HG03066 (cell line): ENCODE results near the gene CLEC14A.

Experiments used
- ATAC-seq: cut with Tn5 transposase; IDR thresholded peaks from one replicate; pipeline ENCODE4 v1.9.1; 2021; ENCODE audit warnings: low read depth; ENCODE audit not compliant: unreplicated experiment

Gene CLEC14A, protein sequence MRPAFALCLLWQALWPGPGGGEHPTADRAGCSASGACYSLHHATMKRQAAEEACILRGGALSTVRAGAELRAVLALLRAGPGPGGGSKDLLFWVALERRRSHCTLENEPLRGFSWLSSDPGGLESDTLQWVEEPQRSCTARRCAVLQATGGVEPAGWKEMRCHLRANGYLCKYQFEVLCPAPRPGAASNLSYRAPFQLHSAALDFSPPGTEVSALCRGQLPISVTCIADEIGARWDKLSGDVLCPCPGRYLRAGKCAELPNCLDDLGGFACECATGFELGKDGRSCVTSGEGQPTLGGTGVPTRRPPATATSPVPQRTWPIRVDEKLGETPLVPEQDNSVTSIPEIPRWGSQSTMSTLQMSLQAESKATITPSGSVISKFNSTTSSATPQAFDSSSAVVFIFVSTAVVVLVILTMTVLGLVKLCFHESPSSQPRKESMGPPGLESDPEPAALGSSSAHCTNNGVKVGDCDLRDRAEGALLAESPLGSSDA

DNA sequence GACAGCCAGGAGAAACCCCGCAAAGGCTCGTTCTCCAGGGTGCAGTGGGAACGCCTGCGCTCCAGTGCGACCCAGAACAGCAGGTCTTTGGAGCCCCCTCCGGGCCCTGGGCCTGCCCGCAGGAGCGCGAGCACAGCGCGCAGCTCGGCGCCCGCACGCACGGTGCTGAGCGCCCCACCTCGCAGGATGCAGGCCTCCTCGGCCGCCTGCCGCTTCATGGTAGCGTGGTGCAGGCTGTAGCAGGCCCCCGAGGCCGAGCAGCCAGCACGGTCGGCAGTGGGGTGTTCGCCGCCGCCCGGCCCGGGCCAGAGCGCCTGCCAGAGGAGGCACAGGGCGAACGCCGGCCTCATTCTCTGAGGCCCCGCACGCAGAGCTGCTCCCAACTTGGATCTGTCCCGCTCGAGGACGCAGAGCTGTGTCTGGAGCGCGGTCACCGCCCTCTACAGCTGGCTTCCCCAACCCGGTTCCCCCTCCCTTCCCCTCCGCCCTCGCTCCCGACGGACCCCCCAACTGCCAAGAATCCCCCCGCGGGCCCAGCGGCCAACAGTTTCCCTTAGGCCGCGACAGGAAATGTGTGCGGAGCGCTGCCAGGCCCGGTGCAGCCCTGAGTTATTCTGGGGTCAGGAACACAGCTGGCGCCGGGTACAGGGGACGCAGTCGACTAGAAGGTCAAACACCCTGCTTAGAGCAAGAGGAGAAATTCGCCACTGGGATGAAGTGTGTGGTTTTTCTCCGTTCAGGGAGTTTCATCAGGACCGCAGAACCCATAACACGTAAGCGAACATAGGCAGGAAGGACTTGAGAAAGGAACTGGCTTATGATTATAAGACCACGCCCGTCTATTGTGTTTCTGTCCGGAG is at the start of gene CLEC14A:
CLEC14A (minus strand) TSS at position 421 of the 860 bp plus-strand sequence; CDS start at position 350, 71 bp downstream.
- no peak for ATAC-seq

DNA sequence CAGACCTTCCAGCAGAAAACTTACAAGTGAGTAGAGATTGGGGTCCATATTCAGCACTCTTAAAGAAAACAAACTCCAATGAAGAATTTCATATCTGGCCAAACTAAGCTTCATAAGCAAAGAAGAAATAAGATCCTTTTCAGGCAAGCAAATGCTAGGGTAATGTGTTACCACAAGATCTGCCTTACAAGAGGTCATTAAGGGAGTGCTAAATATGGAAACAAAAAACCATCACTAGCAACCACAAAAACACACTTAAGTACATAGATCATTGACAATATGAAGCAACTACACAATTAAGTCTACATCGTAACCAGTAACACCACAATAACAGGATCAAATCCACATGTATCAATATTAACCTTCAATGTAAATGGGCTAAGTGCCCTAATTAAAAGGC is 47.1 kb upstream of the CLEC14A start:
- no peak for ATAC-seq

DNA sequence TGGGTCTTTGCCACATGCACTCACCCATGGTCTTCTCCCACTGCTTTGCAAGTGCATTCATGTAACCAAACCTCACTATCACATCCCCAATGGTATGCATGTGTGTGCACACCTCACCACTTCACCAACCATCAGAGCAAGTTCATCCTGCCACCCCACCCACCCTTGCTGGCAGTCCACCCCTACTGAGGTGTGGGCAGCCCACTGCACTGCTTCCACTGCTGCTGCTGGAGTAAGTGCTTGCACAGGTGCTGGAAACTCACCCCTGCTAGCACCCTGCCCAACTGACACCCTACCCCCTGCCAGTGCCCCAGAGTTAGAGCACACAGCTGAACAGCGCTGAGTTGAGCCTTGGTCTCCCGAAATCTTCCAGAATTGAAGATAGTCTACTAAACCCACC is 46.1 kb upstream of the CLEC14A start:
- ATAC-seq: no peak

DNA sequence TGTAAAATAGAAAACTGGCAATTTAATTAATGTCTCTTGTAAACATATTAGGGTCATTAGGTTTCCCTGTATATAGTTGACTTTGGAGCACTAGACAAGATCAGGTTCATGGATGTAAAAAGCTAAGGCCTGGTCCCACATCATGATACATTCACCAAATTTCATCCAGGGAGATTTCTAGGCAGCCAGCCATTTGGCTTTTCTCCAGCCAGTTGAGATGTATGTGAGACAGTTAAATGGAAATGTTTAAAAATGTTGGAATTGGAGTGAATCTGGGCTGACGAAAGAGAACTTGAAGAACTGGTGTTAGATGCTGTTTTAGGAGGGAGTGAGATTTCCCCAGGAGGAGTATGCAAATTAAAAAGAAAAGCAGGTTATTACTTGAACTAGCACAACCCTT is 41.8 kb upstream of the CLEC14A start:
- no peak for ATAC-seq

DNA sequence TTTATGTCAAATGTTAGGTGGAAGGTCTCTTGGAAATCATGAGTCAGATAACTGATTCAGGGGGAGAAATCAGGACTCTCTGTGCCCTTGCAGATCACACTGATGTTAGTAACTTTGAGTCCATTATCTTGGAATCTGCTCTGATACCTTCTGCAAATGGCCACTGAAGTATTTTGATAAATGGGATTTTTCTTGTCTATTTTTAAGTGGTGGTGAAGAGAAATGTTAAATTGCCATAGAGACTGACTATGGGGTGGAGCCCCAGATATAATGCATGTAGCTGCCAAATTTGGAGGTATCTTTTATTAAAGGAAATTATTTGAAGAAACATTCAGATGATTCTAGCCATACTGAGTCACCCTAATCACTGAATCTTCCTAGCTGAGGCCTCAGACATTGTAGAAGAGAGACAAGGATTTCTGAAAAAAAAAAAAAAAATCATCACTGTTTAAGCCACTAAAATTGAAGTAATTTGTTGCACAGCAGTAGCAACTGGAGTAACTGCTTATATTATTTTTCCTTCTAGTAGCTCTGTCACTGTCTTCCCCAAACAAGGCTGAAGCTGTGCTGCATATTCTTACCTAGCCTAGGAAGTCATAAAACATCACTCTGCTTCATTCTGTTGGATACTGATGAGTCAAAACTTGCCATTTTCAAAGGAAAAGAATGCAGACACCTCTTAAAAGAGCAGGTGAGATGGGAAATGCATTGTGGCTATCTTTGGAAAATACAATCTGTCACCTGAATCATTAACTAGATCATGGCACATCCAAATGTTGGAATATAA is 36.0 kb upstream of the CLEC14A start:
- no peak for ATAC-seq

DNA sequence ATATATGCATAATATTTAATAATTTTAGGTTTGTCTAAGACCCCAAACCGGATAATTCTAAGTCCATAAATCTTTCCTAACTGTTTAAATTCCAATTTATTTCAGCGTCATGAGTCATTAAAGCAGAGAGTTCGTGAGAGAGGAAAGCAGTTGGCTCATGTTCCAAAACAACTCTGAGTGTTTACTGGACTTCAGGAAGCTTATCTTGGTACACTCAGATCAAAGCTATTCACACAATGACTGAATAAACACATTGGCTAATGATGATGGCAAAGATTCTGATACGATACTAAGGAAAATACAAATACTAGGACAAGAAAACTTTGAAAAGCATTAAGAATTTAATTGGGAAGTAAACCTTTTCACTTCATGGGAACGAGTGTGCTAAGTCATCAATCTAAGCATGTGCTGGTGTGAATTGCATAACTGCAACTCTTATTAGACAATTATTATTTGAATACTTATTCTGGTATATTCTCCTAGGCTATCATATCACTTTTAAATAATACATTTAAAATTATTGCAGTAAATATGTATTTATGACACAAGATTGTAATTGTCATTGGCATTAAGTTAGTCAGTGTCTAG is 34.8 kb upstream of the CLEC14A start:
- ATAC-seq: no peak

DNA sequence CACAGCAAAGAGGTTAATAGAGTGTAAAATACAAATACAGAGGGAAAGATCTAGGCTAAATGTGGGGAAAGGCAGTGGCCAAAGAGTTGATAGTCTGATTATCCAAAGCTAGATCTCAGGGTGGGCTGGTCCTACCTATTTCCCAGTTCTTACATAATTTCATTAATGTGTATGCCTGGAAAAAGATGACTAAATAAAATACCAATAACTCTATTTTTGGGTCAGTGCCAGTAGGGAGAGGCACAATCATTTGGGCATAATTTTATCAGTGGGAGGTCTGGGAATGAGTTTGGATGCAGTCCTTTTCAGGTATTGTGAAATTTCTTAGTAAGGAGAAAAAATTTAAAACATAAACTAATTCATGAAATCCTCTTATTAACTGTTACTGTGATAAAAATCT is 30.6 kb upstream of the CLEC14A start:
- ATAC-seq: no peak

DNA sequence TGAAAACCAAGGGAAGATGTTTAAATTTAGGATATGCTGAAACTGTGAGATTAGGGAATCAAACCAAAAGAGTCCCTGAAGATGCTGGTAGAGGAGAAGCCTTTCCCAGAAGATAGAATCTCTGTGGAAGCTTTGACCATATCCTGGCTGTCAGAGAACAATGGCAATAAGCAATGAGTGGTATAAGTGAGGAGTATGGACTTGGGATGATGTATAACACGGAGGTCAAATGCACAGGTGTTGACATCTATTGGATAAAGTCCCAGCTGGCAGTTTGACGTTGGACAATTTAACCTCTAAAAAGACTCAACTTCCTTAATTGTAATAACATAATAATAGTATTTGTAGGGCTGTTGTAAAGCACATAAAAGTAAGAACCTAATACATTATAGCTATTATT is 30.1 kb upstream of the CLEC14A start:
- ATAC-seq: no peak

DNA sequence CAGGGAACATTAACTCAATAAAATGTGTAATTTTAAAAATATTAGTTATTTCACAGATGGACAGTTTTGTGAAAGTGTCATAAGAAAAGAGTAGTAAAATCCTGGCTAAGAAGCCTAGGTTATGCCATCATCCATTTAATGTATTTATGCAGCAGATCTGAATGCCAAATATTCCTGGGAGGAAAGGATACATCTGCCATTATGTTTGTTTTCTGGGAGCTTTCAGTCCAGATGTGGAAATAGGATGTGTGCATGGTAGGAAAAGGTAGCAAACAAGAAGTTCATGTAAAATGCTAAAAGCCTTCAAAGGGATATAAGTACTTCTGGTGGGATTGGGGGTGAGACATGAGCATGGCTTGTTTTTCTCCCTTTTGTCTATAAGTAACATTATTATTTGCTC is 27.0 kb upstream of the CLEC14A start:
- ATAC-seq: no peak

DNA sequence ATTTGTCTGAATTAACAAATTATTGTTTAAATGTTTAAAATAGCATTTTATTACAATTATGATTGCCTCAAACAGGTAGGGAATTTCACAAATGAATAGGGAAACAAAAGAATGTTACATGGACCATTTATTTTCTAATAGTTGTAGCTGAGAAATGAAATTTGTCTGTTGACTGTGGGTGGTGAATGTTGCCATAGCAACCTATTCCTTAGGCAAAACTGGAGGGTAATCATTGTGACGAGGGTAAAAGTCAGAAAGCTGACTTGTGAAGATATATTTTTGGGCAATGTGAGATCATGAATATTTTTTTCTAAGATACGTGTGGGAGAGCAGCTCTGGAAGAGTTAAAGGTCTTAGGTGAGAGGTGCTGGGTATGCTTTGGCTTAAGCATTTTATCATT is 24.2 kb upstream of the CLEC14A start:
- no peak for ATAC-seq

DNA sequence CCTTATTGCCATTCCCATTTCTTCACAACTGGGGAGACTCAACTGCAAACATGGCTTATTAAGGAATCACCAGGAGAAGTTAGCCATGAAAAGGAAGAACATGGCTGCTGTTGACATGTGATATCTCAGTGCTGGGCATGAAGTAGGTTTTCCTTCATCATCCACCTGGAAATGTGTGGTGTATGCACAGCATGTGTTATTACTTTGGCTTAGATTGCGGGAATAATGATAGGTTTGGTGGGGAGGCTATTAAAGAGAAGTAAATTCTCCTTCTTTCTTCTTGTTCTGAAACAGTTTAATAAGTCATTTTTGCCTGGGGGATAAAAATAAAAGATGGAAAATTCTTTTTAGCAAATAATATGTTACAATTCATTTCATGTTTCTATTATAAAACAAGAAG is 23.7 kb upstream of the CLEC14A start:
- no peak for ATAC-seq

DNA sequence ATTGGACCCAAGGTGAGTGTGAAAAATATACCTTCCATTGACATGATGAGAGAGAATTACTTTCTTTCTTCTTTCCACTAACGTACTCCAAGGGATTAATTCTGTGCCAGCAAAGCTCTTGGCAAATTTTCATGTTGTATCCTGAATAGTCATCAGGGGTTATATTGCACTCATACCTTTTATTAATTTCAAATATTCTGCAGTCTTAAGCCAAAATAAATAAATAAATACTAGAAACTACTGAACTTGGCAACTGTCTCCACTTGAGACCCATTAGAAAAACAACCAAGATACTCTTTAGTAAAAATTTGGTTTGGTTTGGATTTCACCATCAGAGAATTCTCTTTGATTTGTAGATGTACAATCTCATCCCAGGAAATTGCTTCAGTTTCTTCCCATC is 22.1 kb upstream of the CLEC14A start:
- no peak for ATAC-seq

DNA sequence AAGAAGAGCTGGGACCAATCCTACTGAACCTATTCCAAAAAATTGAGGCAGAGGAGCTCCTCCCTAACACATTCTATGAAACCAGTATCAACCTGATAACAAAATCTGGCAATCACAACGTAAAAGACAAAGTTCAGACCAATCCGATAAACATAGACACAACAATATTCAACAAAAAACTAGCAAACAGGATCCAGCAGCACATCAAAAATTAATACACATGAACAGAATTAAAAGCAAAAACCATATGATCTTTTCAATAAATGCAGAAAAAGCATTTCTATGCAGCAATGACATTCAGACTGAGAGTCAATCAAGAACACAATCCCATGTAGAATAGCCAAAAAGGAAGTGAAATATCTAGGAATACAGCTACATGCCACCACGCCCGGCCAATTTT is 7.0 kb upstream of the CLEC14A start:
- ATAC-seq: no peak

DNA sequence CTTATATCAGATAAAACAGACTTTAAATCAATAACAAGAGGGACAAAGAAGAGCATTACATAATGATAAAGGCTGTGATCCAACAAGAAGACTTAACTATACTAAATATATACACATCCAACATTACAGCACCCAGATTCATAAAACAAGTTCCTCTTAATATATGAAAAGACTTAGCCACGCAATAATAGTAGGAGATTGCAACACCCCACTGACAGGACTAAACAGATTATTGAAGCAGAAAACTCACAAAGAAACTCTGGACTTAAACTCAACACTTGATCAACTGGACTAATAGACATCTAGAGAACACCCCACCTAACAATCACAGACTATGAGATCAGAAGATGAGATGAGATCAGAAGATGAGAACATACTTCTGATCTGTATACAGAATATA is 5.7 kb upstream of the CLEC14A start:
- no peak for ATAC-seq

DNA sequence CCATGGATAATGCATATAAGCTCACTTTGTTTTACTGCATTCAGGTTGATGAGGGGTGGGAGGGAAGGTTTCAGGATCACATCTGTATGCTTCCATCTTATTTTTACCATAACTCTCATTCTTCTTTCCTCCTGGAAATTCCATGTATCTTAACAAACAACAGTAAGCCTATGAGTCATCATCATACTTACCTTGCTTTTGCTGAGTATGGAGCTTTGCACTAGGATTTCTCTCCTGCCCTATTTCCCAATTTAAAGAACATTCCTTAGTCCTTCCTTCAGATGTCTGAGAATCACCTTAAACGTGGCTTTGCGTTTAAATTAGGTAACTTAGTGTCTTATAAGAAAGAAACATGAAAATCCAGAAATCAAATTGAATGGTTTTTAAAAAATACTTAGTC is 1.6 kb upstream of the CLEC14A start:
- no peak for ATAC-seq

DNA sequence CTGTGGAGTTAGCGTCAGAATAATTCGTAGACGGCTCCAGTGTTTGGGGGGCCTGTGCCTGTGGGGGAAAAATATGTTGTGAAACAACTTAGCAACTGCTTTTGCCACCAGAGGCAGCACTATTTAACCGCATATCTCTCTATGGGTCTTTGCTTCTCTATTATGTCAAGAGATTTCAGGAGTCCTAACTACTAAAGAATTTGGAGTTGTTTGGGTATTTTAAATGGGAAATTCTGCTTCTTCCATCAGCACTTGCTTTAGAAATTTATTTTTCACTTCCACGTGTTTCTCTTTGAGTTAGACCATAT is 594 bp upstream of the CLEC14A start:
- no peak for ATAC-seq

DNA sequence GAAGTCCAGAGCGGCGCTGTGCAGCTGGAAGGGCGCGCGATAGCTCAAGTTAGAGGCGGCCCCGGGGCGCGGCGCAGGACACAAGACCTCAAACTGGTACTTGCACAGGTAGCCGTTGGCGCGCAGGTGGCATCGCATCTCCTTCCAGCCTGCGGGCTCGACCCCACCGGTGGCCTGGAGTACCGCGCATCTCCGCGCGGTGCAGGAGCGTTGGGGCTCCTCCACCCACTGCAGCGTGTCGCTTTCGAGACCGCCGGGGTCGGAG is 553 bp downstream of the CLEC14A start:
- ATAC-seq: no peak

DNA sequence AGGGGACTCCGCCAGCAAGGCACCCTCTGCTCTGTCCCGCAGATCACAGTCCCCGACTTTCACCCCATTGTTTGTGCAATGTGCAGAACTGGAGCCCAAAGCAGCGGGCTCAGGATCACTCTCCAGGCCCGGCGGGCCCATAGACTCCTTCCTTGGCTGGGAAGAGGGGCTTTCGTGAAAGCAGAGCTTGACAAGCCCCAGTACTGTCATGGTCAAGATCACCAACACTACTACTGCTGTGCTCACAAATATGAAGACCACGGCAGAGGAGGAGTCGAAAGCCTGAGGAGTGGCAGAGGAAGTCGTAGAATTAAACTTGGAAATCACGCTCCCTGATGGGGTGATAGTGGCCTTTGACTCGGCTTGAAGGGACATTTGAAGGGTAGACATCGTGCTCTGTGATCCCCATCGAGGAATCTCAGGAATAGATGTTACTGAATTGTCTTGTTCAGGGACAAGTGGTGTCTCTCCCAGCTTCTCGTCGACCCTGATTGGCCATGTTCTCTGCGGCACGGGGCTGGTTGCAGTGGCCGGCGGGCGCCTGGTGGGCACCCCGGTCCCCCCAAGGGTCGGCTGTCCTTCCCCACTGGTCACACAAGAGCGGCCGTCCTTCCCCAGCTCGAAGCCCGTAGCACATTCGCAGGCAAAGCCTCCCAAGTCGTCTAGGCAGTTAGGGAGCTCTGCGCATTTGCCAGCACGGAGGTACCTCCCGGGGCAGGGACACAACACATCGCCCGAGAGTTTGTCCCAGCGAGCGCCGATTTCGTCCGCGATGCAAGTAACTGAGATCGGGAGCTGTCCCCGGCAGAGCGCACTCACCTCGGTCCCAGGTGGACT is 1.1 kb downstream of the CLEC14A start:
- no peak for ATAC-seq

DNA sequence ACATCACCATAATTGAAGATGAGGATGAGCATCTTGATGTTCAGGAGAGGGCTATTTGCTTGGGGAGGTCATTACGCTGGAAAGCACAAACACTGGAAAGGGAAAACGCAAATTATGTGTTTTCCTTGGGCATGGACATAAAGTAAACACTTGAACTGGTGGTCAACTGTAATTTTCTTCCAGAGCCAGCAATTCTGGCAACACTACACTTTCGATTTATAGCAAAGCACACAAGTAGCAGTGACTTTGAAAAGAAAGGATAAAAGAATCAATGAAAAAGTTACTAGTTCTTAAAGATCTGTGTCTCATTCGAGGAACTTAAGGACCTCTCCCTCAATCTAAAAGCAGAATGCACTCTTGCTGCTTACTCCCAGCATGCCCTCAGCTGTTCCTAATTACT is 2.2 kb downstream of the CLEC14A start:
- ATAC-seq: no peak

DNA sequence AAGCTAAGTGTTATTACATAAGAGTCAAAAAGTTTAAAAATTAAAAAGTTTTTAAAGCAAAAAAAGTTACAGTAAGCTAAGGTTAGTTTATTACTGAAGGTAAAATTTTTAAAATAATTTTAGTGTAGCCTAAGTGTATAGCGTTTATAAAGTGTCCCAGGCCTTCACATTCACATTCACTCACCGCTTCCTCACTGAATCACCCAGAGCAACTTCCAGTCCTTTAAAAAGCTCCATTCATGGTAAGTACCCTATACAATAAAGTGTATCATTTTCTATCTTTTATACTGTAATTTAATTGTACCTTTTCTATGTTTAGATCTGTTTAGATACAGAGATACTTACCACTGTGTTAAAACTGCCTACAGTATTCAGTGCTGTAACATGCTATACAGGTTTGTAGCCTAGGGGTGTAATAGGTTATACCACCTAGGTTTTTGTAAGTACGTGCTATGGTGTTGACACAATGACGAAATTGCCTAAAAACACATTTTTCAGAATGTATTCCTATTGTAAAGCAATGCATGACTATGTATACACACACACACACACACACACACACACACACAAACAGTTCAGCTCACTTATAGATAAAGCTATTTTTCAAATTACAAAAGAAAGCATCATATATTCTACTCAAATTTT is 3.7 kb downstream of the CLEC14A start:
- no peak for ATAC-seq
